Measurements from ENCODE around the gene REEP2.
"Not testable (repeated sequence)": the region's sequence is repeated elsewhere in the genome, so short reads cannot be mapped to it uniquely, and the experiment has no call there.

Gene REEP2

DNA sequence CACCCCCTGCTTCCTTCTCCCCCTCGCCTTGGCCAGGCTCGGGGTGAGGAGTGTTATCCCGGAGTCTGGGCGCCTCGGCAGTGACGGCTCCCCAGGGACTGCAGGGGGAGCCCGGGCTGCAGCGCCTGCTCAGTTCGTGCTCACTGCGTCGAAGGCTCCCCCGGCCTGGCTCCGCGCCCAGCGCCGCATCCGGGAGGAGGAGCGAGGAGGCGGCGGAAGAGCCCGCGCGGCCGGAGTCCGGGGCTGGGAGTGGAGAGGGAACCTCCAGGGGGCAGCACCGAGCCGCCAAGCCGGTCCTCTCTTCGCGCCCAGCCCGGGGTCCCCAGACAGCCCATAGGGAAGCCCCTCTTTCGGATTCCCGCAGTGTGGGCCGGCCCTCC lies 25.1 kb downstream of the REEP2 start:
- DNase-seq, result peak; percentile 94
- in situ Hi-C loops (cut with HindIII; ENCODE audit: low pct_ligation_motif_present, low pct_unique_long_range_greater_than_20kb, low sequenced_read_pairs), result no loop called here

- in situ Hi-C loops (cut with HindIII; ENCODE audit: low pct_ligation_motif_present, low pct_unique_long_range_greater_than_20kb, low sequenced_read_pairs), result no loop called here
- DNase-seq, result peak; percentile 96
These were observed 25.8 kb downstream of the REEP2 start for GRCh38 chr5:138464388-138465260.

- in situ Hi-C loops (cut with HindIII; ENCODE audit: low pct_ligation_motif_present, low pct_unique_long_range_greater_than_20kb, low sequenced_read_pairs), result no loop called here
- DNase-seq, result peak; percentile 91
These were observed 26.6 kb downstream of the REEP2 start, which contains the start of gene EGR1 for GRCh38 chr5:138465261-138466124. Gene EGR1, plus strand, starts transcription at chr5:138465479. Its CDS starts 283 bp downstream, at chr5:138465762.

GRCh38 chr5:138466125-138466899 lies 27.5 kb downstream of the REEP2 start:
- in situ Hi-C loops (cut with HindIII; ENCODE audit: low pct_ligation_motif_present, low pct_unique_long_range_greater_than_20kb, low sequenced_read_pairs), result no loop called here
- peak; percentile 39 for DNase-seq

DNA sequence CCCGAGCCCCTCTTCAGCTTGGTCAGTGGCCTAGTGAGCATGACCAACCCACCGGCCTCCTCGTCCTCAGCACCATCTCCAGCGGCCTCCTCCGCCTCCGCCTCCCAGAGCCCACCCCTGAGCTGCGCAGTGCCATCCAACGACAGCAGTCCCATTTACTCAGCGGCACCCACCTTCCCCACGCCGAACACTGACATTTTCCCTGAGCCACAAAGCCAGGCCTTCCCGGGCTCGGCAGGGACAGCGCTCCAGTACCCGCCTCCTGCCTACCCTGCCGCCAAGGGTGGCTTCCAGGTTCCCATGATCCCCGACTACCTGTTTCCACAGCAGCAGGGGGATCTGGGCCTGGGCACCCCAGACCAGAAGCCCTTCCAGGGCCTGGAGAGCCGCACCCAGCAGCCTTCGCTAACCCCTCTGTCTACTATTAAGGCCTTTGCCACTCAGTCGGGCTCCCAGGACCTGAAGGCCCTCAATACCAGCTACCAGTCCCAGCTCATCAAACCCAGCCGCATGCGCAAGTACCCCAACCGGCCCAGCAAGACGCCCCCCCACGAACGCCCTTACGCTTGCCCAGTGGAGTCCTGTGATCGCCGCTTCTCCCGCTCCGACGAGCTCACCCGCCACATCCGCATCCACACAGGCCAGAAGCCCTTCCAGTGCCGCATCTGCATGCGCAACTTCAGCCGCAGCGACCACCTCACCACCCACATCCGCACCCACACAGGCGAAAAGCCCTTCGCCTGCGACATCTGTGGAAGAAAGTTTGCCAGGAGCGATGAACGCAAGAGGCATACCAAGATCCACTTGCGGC lies 28.2 kb downstream of the REEP2 start:
- in situ Hi-C loops (cut with HindIII; ENCODE audit: low pct_ligation_motif_present, low pct_unique_long_range_greater_than_20kb, low sequenced_read_pairs), result no loop called here
- peak; percentile 9 for DNase-seq

DNA sequence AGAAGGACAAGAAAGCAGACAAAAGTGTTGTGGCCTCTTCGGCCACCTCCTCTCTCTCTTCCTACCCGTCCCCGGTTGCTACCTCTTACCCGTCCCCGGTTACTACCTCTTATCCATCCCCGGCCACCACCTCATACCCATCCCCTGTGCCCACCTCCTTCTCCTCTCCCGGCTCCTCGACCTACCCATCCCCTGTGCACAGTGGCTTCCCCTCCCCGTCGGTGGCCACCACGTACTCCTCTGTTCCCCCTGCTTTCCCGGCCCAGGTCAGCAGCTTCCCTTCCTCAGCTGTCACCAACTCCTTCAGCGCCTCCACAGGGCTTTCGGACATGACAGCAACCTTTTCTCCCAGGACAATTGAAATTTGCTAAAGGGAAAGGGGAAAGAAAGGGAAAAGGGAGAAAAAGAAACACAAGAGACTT lies 28.9 kb downstream of the REEP2 start:
- in situ Hi-C loops (cut with HindIII; ENCODE audit: low pct_ligation_motif_present, low pct_unique_long_range_greater_than_20kb, low sequenced_read_pairs), result no loop called here
- peak; percentile 6 for DNase-seq

DNA sequence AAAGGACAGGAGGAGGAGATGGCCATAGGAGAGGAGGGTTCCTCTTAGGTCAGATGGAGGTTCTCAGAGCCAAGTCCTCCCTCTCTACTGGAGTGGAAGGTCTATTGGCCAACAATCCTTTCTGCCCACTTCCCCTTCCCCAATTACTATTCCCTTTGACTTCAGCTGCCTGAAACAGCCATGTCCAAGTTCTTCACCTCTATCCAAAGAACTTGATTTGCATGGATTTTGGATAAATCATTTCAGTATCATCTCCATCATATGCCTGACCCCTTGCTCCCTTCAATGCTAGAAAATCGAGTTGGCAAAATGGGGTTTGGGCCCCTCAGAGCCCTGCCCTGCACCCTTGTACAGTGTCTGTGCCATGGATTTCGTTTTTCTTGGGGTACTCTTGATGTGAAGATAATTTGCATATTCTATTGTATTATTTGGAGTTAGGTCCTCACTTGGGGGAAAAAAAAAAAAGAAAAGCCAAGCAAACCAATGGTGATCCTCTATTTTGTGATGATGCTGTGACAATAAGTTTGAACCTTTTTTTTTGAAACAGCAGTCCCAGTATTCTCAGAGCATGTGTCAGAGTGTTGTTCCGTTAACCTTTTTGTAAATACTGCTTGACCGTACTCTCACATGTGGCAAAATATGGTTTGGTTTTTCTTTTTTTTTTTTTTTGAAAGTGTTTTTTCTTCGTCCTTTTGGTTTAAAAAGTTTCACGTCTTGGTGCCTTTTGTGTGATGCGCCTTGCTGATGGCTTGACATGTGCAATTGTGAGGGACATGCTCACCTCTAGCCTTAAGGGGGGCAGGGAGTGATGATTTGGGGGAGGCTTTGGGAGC lies 29.5 kb downstream of the REEP2 start:
- peak; percentile 37 for DNase-seq
- in situ Hi-C loops (cut with HindIII; ENCODE audit: low pct_ligation_motif_present, low pct_unique_long_range_greater_than_20kb, low sequenced_read_pairs), result no loop called here

- in situ Hi-C loops (cut with HindIII; ENCODE audit: low pct_ligation_motif_present, low pct_unique_long_range_greater_than_20kb, low sequenced_read_pairs), result no loop called here
- DNase-seq, result no peak
These were observed 30.2 kb downstream of the REEP2 start for GRCh38 chr5:138468966-138469539.

DNA sequence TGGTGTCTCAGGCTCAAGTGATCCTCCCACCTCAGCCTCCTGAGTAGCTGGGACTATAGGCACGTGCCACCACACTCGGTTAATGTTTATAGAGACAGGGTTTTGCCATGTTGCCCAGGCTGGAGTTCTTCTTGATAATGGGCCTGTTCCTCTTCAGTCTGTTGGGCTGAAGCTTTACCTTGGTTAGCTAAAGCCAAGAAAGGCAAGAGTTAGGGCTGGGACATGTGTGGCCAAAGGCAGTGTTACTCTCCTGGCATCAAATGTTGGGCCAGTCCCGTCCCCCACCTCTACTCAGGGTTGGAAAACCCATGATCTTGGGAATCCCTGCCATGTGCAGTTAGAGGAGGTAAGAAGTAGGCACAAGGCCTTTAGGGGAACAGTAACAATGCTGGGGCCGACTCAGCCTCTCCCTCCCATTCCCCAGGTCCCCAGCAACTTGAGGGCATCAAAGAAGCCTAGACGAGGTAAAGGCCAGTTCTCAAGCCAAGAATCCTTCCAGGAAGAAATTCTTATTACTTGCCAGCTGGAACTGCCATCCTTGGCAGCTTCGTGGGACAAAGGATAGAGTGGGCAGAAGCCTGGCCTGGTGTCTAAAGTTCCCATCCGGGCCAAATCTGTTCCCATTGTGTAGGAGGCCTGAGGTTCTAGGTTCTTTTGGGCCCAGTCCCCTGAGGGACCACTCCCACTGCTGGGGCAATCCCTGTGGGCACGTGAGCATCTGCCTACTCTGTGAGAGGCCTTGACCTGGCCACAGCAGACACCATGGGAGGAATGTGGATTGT lies 30.9 kb downstream of the REEP2 start:
- DNase-seq, result peak; percentile 85
- in situ Hi-C loops (cut with HindIII; ENCODE audit: low pct_ligation_motif_present, low pct_unique_long_range_greater_than_20kb, low sequenced_read_pairs), result no loop called here

- no peak for DNase-seq
- in situ Hi-C loops (cut with HindIII; ENCODE audit: low pct_ligation_motif_present, low pct_unique_long_range_greater_than_20kb, low sequenced_read_pairs), result no loop called here
These were observed 31.6 kb downstream of the REEP2 start for GRCh38 chr5:138470322-138471051.

DNA sequence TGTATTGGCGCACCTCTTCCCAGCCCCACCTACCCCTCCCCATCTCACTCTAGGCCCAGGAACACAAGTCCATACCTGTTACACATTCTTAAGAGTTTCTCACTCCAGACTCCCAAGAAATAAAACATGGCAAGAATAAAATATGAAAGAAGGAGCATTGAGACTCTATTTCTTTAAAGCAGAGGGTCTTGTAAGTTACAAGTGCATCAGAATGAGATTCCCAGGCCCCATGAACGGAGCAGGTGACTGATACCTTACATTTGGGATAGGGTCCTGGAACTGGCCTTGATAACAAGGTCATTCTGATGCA lies 32.1 kb downstream of the REEP2 start:
- peak; percentile 5 for DNase-seq
- in situ Hi-C loops (cut with HindIII; ENCODE audit: low pct_ligation_motif_present, low pct_unique_long_range_greater_than_20kb, low sequenced_read_pairs), result no loop called here

GRCh38 chr5:138472353-138472752 lies 33.5 kb downstream of the REEP2 start:
- in situ Hi-C loops (cut with HindIII; ENCODE audit: low pct_ligation_motif_present, low pct_unique_long_range_greater_than_20kb, low sequenced_read_pairs), result no loop called here
- no peak for DNase-seq

- DNase-seq; in situ Hi-C loops (cut with HindIII; ENCODE audit: low pct_ligation_motif_present, low pct_unique_long_range_greater_than_20kb, low sequenced_read_pairs): not testable (repeated sequence)
These were observed 34.3 kb downstream of the REEP2 start for GRCh38 chr5:138473151-138473550.

DNA sequence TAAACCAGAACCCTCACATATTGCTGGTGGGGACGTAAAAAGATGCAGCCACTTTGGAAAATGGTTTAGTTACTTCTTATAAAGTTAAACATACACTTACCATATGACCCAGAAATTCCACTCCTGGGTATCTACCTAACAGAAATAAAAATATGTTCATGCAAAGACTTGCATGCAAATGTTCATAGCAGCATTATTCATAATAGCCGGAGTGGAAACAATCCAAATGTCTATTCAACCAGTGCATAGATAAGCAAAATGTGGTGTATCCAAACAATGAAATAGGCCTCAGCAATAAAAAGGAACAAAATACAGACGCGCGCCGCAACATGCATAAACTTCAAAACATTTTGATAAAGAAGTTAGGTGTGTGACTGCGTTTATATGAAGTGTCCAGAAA lies 38.1 kb downstream of the REEP2 start:
- no peak for DNase-seq
- in situ Hi-C loops (cut with HindIII; ENCODE audit: low pct_ligation_motif_present, low pct_unique_long_range_greater_than_20kb, low sequenced_read_pairs), result no loop called here

DNA sequence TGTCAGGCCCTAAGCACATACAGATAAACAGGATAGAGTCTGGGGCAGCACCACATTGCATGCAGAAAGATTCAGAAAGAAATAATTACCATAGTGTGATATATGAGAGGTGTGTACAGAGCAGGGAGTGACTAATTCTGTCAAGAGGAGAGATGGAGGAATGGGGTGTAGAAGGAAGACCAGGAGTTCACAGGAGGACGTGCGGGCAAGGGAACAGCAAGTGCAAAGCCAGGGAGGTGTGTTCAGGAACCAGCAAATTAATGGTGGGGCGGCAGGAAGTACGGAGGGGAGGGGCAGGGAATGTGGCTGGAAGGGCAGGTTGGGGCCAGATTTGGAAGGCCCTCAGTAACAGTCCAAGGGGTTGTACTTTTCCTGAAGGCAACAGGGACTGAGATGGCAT lies 43.8 kb downstream of the REEP2 start:
- in situ Hi-C loops (cut with HindIII; ENCODE audit: low pct_ligation_motif_present, low pct_unique_long_range_greater_than_20kb, low sequenced_read_pairs), result no loop called here
- DNase-seq, result no peak

DNA sequence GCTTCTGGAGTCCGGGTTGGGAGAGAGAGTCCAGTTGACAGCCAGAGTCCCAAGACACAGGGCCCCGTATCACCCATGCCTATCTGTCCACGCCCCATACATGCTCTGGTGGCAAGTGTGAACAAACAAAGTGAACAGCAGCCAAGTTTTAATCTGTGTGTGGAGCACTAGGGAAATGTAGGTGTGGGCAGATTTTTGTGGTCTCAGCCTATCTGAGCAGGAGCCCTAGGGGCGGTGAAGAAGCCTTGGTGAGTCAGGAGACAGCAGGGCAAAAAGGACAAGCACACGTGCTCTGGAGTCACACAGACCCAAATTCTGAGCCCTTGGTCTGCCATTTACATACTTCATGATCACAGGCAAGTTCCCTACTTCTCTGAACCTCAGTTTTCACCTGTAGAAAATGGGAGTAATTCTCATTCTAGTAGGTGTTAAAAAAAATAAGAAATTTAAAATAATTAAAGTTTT lies 49.7 kb downstream of the REEP2 start:
- in situ Hi-C loops (cut with HindIII; ENCODE audit: low pct_ligation_motif_present, low pct_unique_long_range_greater_than_20kb, low sequenced_read_pairs), result no loop called here
- no peak for DNase-seq
